Lower leg skin (tissue), 3 donors: Measurements from ENCODE around the gene AMOT.

Experiments used
- CTCF ChIP-seq, 3 donors: fragments of 450-650 bp; IDR thresholded peaks; one replicate each; pipeline ENCODE4 v1.5.1; 2016; ENCODE audit warnings: antibody characterized with exemption in 3 of 3, mild to moderate bottlenecking in 3 of 3, moderate library complexity in 2 of 3
- POLR2A ChIP-seq, 2 donors: fragments of 450-650 bp; IDR thresholded peaks; one replicate each; pipeline ENCODE4 v1.6.1; 2016 to 2017; ENCODE audit warnings: antibody characterized with exemption in 2 of 2, mild to moderate bottlenecking in 1 of 2, moderate library complexity in 1 of 2

GRCh38 chrX:112841820-112842157 is 1.2 kb upstream of the AMOT start:
- TF ChIP-seq CTCF (IDR thresholded peaks at IDR 0.05) (no peak), POLR2A (IDR thresholded peaks at IDR 0.05) (no peak)
